ENCODE data around the gene ZWILCH. TPM values are rescaled to one million over a fixed set of nuclear protein-coding genes. Genes with fewer than 3 reads are reported as not detected.

Gene ZWILCH
- total and polyA plus RNA-seq, 9 of the 15 experiments (the other 6 are each of a cell fraction or from before 2014, with no cell fraction given): 32.8 to 94.2 (median 52.1) TPM

- no peak for TF ChIP-seq TAF7 (tag; IDR thresholded peaks at IDR 0.05)
- TF ChIP-seq NBN (IDR thresholded peaks at IDR 0.05; ENCODE audit: low read depth): no peak
- no peak for TF ChIP-seq CHAMP1 (IDR thresholded peaks at IDR 0.05)
- no peak for TF ChIP-seq IRF2 (CRISPR knock-in tag; IDR thresholded peaks at IDR 0.05)
- TF ChIP-seq L3MBTL2 (IDR thresholded peaks at IDR 0.05): no peak
- TF ChIP-seq HNRNPK (IDR thresholded peaks at IDR 0.05; ENCODE audit: low read depth, low read length, poor library complexity, severe bottlenecking): no peak
- no peak for TF ChIP-seq ETV1 (tag; conservative IDR thresholded peaks at IDR 0.05; ENCODE audit: low read depth)
- TF ChIP-seq KLF6 (CRISPR knock-in tag; IDR thresholded peaks at IDR 0.05; ENCODE audit: borderline replicate concordance): no peak
- TF ChIP-seq THAP12 (CRISPR knock-in tag; IDR thresholded peaks at IDR 0.05): no peak
- TF ChIP-seq CXXC5 (CRISPR knock-in tag; IDR thresholded peaks at IDR 0.05): no peak
- no peak for TF ChIP-seq SUPT5H (IDR thresholded peaks at IDR 0.05)
- TF ChIP-seq NFATC3 (IDR thresholded peaks at IDR 0.05): no peak
- no peak for TF ChIP-seq RAD21 (CRISPR knock-in tag; conservative IDR thresholded peaks at IDR 0.05 in 1 of 2, IDR thresholded peaks at IDR 0.05 in 1 of 2)
- peak; percentile 49 for TF ChIP-seq DPF2 (IDR thresholded peaks at IDR 0.05)
- TF ChIP-seq CREB5 (CRISPR knock-in tag; IDR thresholded peaks at IDR 0.05): no peak
- TF ChIP-seq ASH1L (IDR thresholded peaks at IDR 0.05; ENCODE audit: borderline replicate concordance, low read depth, partially characterized antibody): no peak
- no peak for TF ChIP-seq SIX5 (IDR thresholded peaks at IDR 0.05; ENCODE audit: borderline replicate concordance in 1 of 2, insufficient read depth in 1 of 2, low read depth in 1 of 2, low read length in 2 of 2)
- no peak for TF ChIP-seq SMAD3 (CRISPR knock-in tag; conservative IDR thresholded peaks at IDR 0.05)
- TF ChIP-seq, protein P1, sequence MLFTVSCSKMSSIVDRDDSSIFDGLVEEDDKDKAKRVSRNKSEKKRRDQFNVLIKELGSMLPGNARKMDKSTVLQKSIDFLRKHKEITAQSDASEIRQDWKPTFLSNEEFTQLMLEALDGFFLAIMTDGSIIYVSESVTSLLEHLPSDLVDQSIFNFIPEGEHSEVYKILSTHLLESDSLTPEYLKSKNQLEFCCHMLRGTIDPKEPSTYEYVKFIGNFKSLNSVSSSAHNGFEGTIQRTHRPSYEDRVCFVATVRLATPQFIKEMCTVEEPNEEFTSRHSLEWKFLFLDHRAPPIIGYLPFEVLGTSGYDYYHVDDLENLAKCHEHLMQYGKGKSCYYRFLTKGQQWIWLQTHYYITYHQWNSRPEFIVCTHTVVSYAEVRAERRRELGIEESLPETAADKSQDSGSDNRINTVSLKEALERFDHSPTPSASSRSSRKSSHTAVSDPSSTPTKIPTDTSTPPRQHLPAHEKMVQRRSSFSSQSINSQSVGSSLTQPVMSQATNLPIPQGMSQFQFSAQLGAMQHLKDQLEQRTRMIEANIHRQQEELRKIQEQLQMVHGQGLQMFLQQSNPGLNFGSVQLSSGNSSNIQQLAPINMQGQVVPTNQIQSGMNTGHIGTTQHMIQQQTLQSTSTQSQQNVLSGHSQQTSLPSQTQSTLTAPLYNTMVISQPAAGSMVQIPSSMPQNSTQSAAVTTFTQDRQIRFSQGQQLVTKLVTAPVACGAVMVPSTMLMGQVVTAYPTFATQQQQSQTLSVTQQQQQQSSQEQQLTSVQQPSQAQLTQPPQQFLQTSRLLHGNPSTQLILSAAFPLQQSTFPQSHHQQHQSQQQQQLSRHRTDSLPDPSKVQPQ (CRISPR knock-in tag; IDR thresholded peaks at IDR 0.05; ENCODE audit: borderline replicate concordance): no peak
These were observed 3.3 kb downstream of the ZWILCH start (continued) for GRCh38 chr15:66508293-66508883.
